ENCODE results near the gene GPR55.
A peak's percentile ranks its signal among the peaks of the same experiment; 100 is the strongest.

Gene GPR55

GRCh38 chr2:230872151-230872967 lies 52.7 kb downstream of the GPR55 start:
- TF ChIP-seq ZNF623 (tag by site-specific recombination; IDR thresholded peaks at IDR 0.05) (peak; percentile 28; the same call in 1 of the 2 replicates), GLIS1 (tag by site-specific recombination; IDR thresholded peaks at IDR 0.05) (0 out of 2 replicates have a peak, but pooled peaks have one; percentile 11), ZNF354C (tag by site-specific recombination; IDR thresholded peaks at IDR 0.05; ENCODE audit: borderline replicate concordance, low read depth) (no peak), ZNF791 (tag by site-specific recombination; IDR thresholded peaks at IDR 0.05) (no peak), ZNF140 (tag by site-specific recombination; IDR thresholded peaks at IDR 0.05) (no peak), ZNF555 (tag by site-specific recombination; conservative IDR thresholded peaks at IDR 0.05) (no peak), YY1 (tag by site-specific recombination; IDR thresholded peaks at IDR 0.05) (no peak), HOXC10 (CRISPR knock-in tag; IDR thresholded peaks at IDR 0.05) (no peak), PATZ1 (tag by site-specific recombination; IDR thresholded peaks at IDR 0.05) (no peak), KLF9 (tag by site-specific recombination; IDR thresholded peaks at IDR 0.05; ENCODE audit: low read depth) (no peak), ZNF561 (tag by site-specific recombination; IDR thresholded peaks at IDR 0.05; ENCODE audit: borderline replicate concordance) (no peak), ZBTB7A (tag by site-specific recombination; IDR thresholded peaks at IDR 0.05; ENCODE audit: low read depth) (no peak)
- H3K4me1 ChIP-seq (ENCODE audit: control insufficient read depth, insufficient read depth, low read length) = peaks cover 21% of the 10 kb centered on the region
- no peaks in the 10 kb centered on the region for H3K9me3 ChIP-seq (ENCODE audit: control insufficient read depth, insufficient read depth, low read depth, low read length)
- ChIA-PET CTCF (interaction anchor here (0.7 to 1.1 kb wide), 2 partner anchors 21 to 48 kb away, joined by 3 to 5 read pairs; no protein-coding TSS in a partner anchor), POLR2A (interaction anchor here (1.3 kb wide), 1 partner anchor 8 kb away, joined by 6 read pairs; the partner anchor contains the start of gene ITM2C)
- H3K36me3 ChIP-seq (ENCODE audit: control insufficient read depth in 2 of 2, insufficient read depth in 1 of 2, low read length in 2 of 2) = peaks cover 0 to 55% of the 10 kb centered on the region in 2 experiments; a peak in 2 of 3 replicates
- no peak overlapping the region for H3K4me3 ChIP-seq (ENCODE audit: low read depth, low read length)
- no peak overlapping the region for H3K27ac ChIP-seq (ENCODE audit: extremely low read depth, low read depth, low read length)

- ChIA-PET CTCF (interaction anchor here (0.7 to 1.1 kb wide), 2 partner anchors 21 to 47 kb away, joined by 3 to 5 read pairs; no protein-coding TSS in a partner anchor), POLR2A (no interaction called here)
- Histone ChIP-seq H3K36me3 (ENCODE audit: control insufficient read depth in 2 of 2, insufficient read depth in 1 of 2, low read length in 2 of 2) (peaks cover 0 to 47% of the 10 kb centered on the region in 2 experiments; a peak in 2 of 3 replicates), H3K27ac (ENCODE audit: extremely low read depth, low read depth, low read length) (no peak overlapping the region), H3K4me1 (ENCODE audit: control insufficient read depth, insufficient read depth, low read length) (peaks cover 25% of the 10 kb centered on the region), H3K9me3 (ENCODE audit: control insufficient read depth, insufficient read depth, low read depth, low read length) (no peaks in the 10 kb centered on the region), H3K4me3 (ENCODE audit: low read depth, low read length) (no peak overlapping the region)
- TF ChIP-seq ZFP41 (tag by site-specific recombination; IDR thresholded peaks at IDR 0.05; ENCODE audit: borderline replicate concordance) (no peak), ZIC2 (tag by site-specific recombination; IDR thresholded peaks at IDR 0.05) (0 out of 2 replicates have a peak, but pooled peaks have one; percentile 11)
Observed at GRCh38 chr2:230871361-230872150, 53.5 kb downstream of the GPR55 start.

GRCh38 chr2:230870544-230871360 lies 54.3 kb downstream of the GPR55 start:
- Histone ChIP-seq H3K9me3 (ENCODE audit: control insufficient read depth, insufficient read depth, low read depth, low read length) (no peaks in the 10 kb centered on the region), H3K27ac (ENCODE audit: extremely low read depth, low read depth, low read length) (peak overlapping the region; percentile 7; the same call in 1 of the 2 replicates), H3K4me1 (ENCODE audit: control insufficient read depth, insufficient read depth, low read length) (peaks cover 31% of the 10 kb centered on the region), H3K4me3 (ENCODE audit: low read depth, low read length) (no peak overlapping the region), H3K36me3 (ENCODE audit: control insufficient read depth in 2 of 2, insufficient read depth in 1 of 2, low read length in 2 of 2) (peaks cover 0 to 39% of the 10 kb centered on the region in 2 experiments; a peak in 1 of 3 replicates)
- CTCF ChIA-PET = interaction anchor here (0.7 kb wide), 1 partner anchor 43 kb away, joined by 4 read pairs; no protein-coding TSS in a partner anchor
- POLR2A ChIA-PET = no interaction called here
- peak; percentile 42; the same call in 1 of the 2 replicates for TF ChIP-seq ZIC2 (tag by site-specific recombination; IDR thresholded peaks at IDR 0.05)
- no peak for TF ChIP-seq SP3 (tag by site-specific recombination; IDR thresholded peaks at IDR 0.05)
